ENCODE data around the gene KLB. TPM values are rescaled to one million over a fixed set of nuclear protein-coding genes. Genes with fewer than 3 reads are reported as not detected.

Gene KLB
- total and polyA plus RNA-seq, 2 donors (not counting 1 experiment from before 2014, with no cell fraction given): 0.09 TPM; not detected in 1

DNA sequence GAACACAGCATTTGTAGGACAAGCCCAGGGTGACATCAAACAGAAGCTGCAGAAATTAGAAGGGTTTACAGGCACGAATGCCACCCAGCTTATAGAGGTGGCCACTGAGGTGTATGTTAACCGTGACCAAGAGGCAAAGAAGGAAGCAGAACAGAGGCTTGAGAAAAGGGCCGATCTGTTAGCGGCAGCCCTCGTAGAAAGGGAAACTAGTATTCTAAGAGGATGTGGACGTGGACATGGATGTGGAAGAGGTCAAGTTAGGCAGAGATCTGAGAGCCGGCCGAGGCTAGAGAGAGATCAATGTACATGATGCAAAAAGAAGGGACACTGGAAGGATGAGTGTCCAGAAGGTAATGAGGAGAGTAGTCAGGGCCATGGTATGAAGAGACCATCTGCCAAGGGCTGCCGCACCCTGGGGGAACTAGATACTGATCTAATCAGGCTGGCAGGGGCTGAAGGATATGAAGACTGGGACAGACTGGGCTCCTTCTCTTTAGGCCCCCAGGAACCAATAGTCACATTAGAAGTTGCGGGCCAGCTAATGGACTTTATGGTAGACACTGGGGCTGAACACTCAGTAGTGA, 79.6 kb downstream of the KLB start:
- H3K27me3 Mint-ChIP-seq: no peaks in the 10 kb centered on the region
- H3K36me3 ChIP-seq (replicated peaks in 1 of 2; ENCODE audit: control extremely low read depth in 1 of 2, control insufficient read depth in 1 of 2, extremely low read depth in 1 of 2, insufficient read depth in 2 of 2, low read length in 1 of 2): no peaks in the 10 kb centered on the region
- ChIA-PET CTCF (no interaction called here), POLR2A (no interaction called here)
- no peak overlapping the region for H3K27ac ChIP-seq (ENCODE audit: low read length in 2 of 2)
- H4K20me1 ChIP-seq (ENCODE audit: control insufficient read depth, insufficient read depth, low read length, poor library complexity, severe bottlenecking): no peaks in the 10 kb centered on the region
- H3K9me3 Mint-ChIP-seq (ENCODE audit: insufficient read depth): no peaks in the 10 kb centered on the region
- H3K9ac ChIP-seq (ENCODE audit: low read length): no peak overlapping the region
- no peak overlapping the region for H3K4me3 ChIP-seq (ENCODE audit: control extremely low read depth in 1 of 5, extremely low read depth in 1 of 5, insufficient read depth in 1 of 5, low read depth in 2 of 5, low read length in 4 of 5)
- no peak overlapping the region for H2AFZ ChIP-seq (ENCODE audit: insufficient read depth, low read depth, low read length, poor library complexity, severe bottlenecking)
- TF ChIP-seq EZH2 (IDR thresholded peaks at IDR 0.05; ENCODE audit: borderline replicate concordance, insufficient read depth, low read depth, low read length, poor library complexity, severe bottlenecking): no peak
- TF ChIP-seq, protein P1, sequence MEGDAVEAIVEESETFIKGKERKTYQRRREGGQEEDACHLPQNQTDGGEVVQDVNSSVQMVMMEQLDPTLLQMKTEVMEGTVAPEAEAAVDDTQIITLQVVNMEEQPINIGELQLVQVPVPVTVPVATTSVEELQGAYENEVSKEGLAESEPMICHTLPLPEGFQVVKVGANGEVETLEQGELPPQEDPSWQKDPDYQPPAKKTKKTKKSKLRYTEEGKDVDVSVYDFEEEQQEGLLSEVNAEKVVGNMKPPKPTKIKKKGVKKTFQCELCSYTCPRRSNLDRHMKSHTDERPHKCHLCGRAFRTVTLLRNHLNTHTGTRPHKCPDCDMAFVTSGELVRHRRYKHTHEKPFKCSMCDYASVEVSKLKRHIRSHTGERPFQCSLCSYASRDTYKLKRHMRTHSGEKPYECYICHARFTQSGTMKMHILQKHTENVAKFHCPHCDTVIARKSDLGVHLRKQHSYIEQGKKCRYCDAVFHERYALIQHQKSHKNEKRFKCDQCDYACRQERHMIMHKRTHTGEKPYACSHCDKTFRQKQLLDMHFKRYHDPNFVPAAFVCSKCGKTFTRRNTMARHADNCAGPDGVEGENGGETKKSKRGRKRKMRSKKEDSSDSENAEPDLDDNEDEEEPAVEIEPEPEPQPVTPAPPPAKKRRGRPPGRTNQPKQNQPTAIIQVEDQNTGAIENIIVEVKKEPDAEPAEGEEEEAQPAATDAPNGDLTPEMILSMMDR (IDR thresholded peaks at IDR 0.05): no peak
- no peak overlapping the region for H3K4me3 Mint-ChIP-seq
- peaks cover 0 to 2% (median 0%) of the 10 kb centered on the region in 4 experiments for H3K27me3 ChIP-seq (replicated peaks in 1 of 4; ENCODE audit: control extremely low read depth in 1 of 4, control insufficient read depth in 3 of 4, insufficient read depth in 4 of 4, low read length in 3 of 4)
- no peak for ATAC-seq (ENCODE audit: low read depth)
- H3K79me2 ChIP-seq (ENCODE audit: control insufficient read depth, insufficient read depth, low read length): no peaks in the 10 kb centered on the region
- DNase-seq: no peak
- H3K4me1 ChIP-seq (ENCODE audit: control insufficient read depth in 2 of 2, insufficient read depth in 2 of 2, low read length in 2 of 2): no peaks in the 10 kb centered on the region
- H3K4me2 ChIP-seq (replicated peaks; ENCODE audit: low read depth, low read length, poor library complexity, severe bottlenecking): no peak overlapping the region
- H3K4me1 Mint-ChIP-seq: no peaks in the 10 kb centered on the region
- WGBS (ENCODE audit: insufficient coverage): 89% methylated on average over 10 of the region's 10 CpGs
- no peak overlapping the region for H3K27ac Mint-ChIP-seq
- H3K9me3 ChIP-seq (ENCODE audit: control extremely low read depth in 1 of 3, control insufficient read depth in 2 of 3, insufficient read depth in 1 of 3, low read length in 2 of 3): peaks cover 0 to 19% (median 6%) of the 10 kb centered on the region in 3 donors
- intact Hi-C loops (cut with micrococcal nuclease): no loop called here

DNA sequence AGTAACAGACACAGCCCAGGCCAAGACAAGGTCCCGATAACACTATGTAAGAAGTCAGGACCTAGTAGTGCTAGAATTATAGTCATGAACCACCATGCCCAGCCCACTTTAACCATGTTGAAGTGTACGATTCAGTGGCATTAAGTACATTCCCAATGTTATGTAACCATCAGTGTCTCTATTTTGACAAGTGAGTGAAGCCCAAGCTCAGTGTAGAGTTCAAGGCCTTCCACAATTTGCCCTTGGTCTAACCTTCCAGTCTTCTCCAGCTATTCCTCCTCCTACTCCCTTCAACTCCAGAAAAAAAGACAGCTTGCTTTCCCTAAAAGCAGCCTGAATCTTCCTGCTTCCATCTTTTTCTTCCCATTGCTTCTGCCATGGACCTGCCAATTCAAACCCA, 83.6 kb downstream of the KLB start:
- Histone ChIP-seq H3K9me3 (ENCODE audit: control extremely low read depth in 1 of 3, control insufficient read depth in 2 of 3, insufficient read depth in 1 of 3, low read length in 2 of 3) (peaks cover 0 to under 1% (median 0%) of the 10 kb centered on the region in 3 donors), H4K20me1 (ENCODE audit: control insufficient read depth, insufficient read depth, low read length, poor library complexity, severe bottlenecking) (no peaks in the 10 kb centered on the region), H3K9ac (ENCODE audit: low read length) (no peak overlapping the region), H3K4me3 (ENCODE audit: control extremely low read depth in 1 of 5, extremely low read depth in 1 of 5, insufficient read depth in 1 of 5, low read depth in 2 of 5, low read length in 4 of 5) (no peak overlapping the region), H3K27me3 (replicated peaks in 1 of 4; ENCODE audit: control extremely low read depth in 1 of 4, control insufficient read depth in 3 of 4, insufficient read depth in 4 of 4, low read length in 3 of 4) (peaks cover 0 to 2% (median 0%) of the 10 kb centered on the region in 4 experiments), H3K27ac (ENCODE audit: low read length in 2 of 2) (no peak overlapping the region), H3K36me3 (replicated peaks in 1 of 2; ENCODE audit: control extremely low read depth in 1 of 2, control insufficient read depth in 1 of 2, extremely low read depth in 1 of 2, insufficient read depth in 2 of 2, low read length in 1 of 2) (no peaks in the 10 kb centered on the region), H3K79me2 (ENCODE audit: control insufficient read depth, insufficient read depth, low read length) (no peaks in the 10 kb centered on the region), H3K4me2 (replicated peaks; ENCODE audit: low read depth, low read length, poor library complexity, severe bottlenecking) (no peak overlapping the region), H3K4me1 (ENCODE audit: control insufficient read depth in 2 of 2, insufficient read depth in 2 of 2, low read length in 2 of 2) (no peaks in the 10 kb centered on the region), H2AFZ (ENCODE audit: insufficient read depth, low read depth, low read length, poor library complexity, severe bottlenecking) (no peak overlapping the region)
- POLR2A ChIA-PET: no interaction called here
- CTCF ChIA-PET: no interaction called here
- no CpG with 5 or more reads among the region's 2 CpGs for WGBS (ENCODE audit: insufficient coverage)
- no peaks in the 10 kb centered on the region for H3K27me3 Mint-ChIP-seq
- intact Hi-C loops (cut with micrococcal nuclease): no loop called here
- H3K9me3 Mint-ChIP-seq (ENCODE audit: insufficient read depth): no peaks in the 10 kb centered on the region
- ATAC-seq (ENCODE audit: low read depth) (no peak), DNase-seq (no peak)
- TF ChIP-seq, protein P1 (IDR thresholded peaks at IDR 0.05): no peak
- no peak for TF ChIP-seq EZH2 (IDR thresholded peaks at IDR 0.05; ENCODE audit: borderline replicate concordance, insufficient read depth, low read depth, low read length, poor library complexity, severe bottlenecking)
- no peak overlapping the region for H3K4me3 Mint-ChIP-seq
- H3K27ac Mint-ChIP-seq: no peak overlapping the region
- peaks cover 4% of the 10 kb centered on the region for H3K4me1 Mint-ChIP-seq

Measured in B cell (primary cell).